ENCODE results near the gene ERICH4.

The ERICH4 gene

GRCh38 chr19:41447732-41448332 lies 4.9 kb downstream of the ERICH4 start:
- no peak overlapping the region for H3K4me3 ChIP-seq (ENCODE audit: low read length)
- no peak for DNase-seq (ENCODE audit: low read depth)
- TF ChIP-seq, protein P1, sequence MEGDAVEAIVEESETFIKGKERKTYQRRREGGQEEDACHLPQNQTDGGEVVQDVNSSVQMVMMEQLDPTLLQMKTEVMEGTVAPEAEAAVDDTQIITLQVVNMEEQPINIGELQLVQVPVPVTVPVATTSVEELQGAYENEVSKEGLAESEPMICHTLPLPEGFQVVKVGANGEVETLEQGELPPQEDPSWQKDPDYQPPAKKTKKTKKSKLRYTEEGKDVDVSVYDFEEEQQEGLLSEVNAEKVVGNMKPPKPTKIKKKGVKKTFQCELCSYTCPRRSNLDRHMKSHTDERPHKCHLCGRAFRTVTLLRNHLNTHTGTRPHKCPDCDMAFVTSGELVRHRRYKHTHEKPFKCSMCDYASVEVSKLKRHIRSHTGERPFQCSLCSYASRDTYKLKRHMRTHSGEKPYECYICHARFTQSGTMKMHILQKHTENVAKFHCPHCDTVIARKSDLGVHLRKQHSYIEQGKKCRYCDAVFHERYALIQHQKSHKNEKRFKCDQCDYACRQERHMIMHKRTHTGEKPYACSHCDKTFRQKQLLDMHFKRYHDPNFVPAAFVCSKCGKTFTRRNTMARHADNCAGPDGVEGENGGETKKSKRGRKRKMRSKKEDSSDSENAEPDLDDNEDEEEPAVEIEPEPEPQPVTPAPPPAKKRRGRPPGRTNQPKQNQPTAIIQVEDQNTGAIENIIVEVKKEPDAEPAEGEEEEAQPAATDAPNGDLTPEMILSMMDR (conservative IDR thresholded peaks at IDR 0.05; ENCODE audit: low read depth, low read length), result no peak

DNA sequence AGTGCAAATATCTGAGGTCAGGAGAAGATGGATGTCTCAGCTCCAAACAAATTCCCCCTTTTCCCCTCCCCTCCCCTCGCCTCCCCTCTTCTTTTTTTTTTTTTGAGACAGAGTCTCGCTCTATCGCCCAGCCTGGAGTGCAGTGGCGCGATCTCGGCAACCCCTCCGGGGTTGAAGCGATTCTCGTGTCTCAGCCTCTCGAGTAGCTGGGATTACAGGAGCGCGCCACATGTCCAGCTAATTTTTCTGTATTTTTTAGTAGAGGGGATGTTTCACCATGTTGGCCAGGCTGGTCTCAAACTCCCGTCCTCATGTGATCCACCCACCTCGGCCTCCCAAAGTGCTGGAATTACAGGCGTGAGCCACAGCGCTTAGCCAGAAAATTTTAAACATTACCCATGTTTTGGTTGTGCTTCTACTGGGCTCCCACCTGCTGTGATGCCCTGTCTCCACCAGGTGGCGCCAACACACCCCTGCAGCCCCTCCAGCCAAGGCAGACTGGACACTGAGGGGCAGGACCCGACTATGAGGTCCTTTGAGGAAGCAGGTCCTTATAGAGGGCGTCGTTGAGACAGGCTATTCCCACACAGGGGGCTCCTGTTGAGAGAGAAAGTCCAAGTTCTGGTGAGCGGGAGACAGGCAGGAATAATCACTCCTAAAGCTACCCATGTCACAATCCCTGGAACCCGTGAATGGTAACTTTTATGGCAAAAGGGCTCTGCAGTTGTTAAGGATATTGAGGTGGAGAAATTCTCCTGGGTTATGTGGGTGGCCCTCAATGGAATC lies 6.3 kb downstream of the ERICH4 start:
- no peak overlapping the region for H3K4me3 ChIP-seq (ENCODE audit: low read length)
- DNase-seq (ENCODE audit: low read depth), result no peak
- TF ChIP-seq, protein P1 (conservative IDR thresholded peaks at IDR 0.05; ENCODE audit: low read depth, low read length), result peak; percentile 99

DNA sequence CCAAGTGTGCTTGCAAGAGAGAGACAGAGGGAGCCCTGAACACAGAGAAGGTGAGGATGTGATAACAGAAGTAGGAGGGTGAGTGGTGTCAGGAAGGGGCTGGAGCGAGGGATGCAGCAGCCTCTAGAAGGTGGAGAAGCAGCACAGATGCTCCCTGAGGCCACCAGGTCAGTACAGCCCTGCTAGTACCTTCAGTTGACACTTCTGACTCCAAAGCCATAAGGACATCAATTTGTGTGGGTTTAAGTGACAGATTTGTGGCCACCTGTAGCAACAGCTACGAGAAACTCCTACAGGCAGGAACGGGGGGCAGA lies 6.9 kb downstream of the ERICH4 start:
- no peak for DNase-seq (ENCODE audit: low read depth)
- H3K4me3 ChIP-seq (ENCODE audit: low read length), result no peak overlapping the region
- TF ChIP-seq, protein P1 (conservative IDR thresholded peaks at IDR 0.05; ENCODE audit: low read depth, low read length), result no peak

DNA sequence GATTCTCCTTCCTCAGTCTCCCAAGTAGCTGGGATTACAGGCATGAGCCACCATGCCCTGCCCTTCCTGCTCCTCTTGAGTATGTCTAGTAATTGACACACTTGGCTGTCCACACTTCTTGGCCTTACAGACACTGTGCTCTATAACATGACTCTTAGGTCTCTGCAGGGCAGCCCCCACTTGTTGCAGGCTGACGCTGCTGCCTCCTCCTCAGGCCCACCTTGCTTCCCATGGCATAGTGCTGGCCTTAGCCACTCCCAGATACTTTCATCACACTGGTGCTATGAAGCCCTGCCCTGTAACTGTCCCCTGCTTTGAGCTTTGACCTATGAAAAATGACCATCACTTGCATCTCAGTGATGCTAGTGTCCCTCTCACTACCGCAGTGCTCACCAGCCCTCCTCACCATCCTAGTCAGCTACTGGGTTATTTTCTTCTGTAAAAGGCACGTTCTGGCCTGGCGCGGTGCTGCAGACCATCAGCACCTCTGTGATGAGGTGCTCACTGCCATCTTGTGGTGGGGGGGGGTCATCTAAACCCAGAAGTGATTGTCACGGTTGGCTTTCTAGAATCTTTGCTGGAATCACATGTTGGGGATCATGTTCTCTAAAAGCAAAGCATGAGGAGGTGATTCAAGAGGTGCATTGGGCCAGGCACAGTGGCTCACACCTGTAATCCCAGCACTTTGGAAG lies 9.8 kb downstream of the ERICH4 start:
- DNase-seq (ENCODE audit: low read depth), result no peak
- no peak overlapping the region for H3K4me3 ChIP-seq (ENCODE audit: low read length)
- TF ChIP-seq, protein P1 (conservative IDR thresholded peaks at IDR 0.05; ENCODE audit: low read depth, low read length), result no peak

- H3K4me3 ChIP-seq (ENCODE audit: low read length), result no peak overlapping the region
- no peak for DNase-seq (ENCODE audit: low read depth)
- TF ChIP-seq, protein P1 (conservative IDR thresholded peaks at IDR 0.05; ENCODE audit: low read depth, low read length), result no peak
Observed at GRCh38 chr19:41455936-41456335, 13.0 kb downstream of the ERICH4 start.

GRCh38 chr19:41456342-41456918 lies 13.5 kb downstream of the ERICH4 start:
- no peak for DNase-seq (ENCODE audit: low read depth)
- TF ChIP-seq, protein P1 (conservative IDR thresholded peaks at IDR 0.05; ENCODE audit: low read depth, low read length), result no peak
- H3K4me3 ChIP-seq (ENCODE audit: low read length), result no peak overlapping the region

All from retinal pigment epithelial cell (primary cell).